Prostate gland (tissue), 2 donors: ENCODE measurements around the gene ZNF397. TPM values are rescaled to one million over a fixed set of nuclear protein-coding genes. Genes with fewer than 3 reads are reported as not detected.

Experiments
- DNase-seq: peaks from one replicate; pipeline ENCODE4 v3.0.0-alpha.2; 2019; ENCODE audit warnings: low spot score
- H3K27ac ChIP-seq, 2 donors: fragments of 200-600 bp; sonication (generic); 2 replicates each; pipeline ENCODE4 v1.5.1; 2017 to 2019
- H3K27me3 ChIP-seq: fragments of 200-600 bp; sonication (generic); replicated peaks from 2 replicates; pipeline ENCODE4 v1.5.1; 2019; ENCODE audit not compliant: insufficient read depth
- H3K36me3 ChIP-seq, 2 donors: fragments of 200-600 bp; sonication (generic); 1 replicate in 1 of 2; 2 replicates in 1 of 2; pipeline versions ENCODE4 v1.5.1 to v1.8.1; 2017 to 2019
- H3K4me1 ChIP-seq: fragments of 200-600 bp; sonication (generic); replicated peaks from 2 replicates; pipeline ENCODE4 v1.5.1; 2019
- H3K4me3 ChIP-seq, 2 donors: fragments of 200-600 bp; sonication (generic); 2 replicates each; pipeline ENCODE4 v1.5.1; 2017 to 2019
- H3K9me3 ChIP-seq: fragments of 200-600 bp; sonication (generic); 2 replicates; pipeline ENCODE4 v1.5.1; 2017
- CTCF ChIP-seq, 4 experiments: fragments of 200-600 bp in 2 of 4; fragments of 450-650 bp in 2 of 4; sonication (generic) in 2 of 4; IDR thresholded peaks; 1 replicate in 3 of 4; 2 replicates in 1 of 4; pipeline ENCODE4 v1.5.1; 2016 to 2019; ENCODE audit warnings: antibody characterized with exemption in 4 of 4, mild to moderate bottlenecking in 2 of 4, moderate library complexity in 2 of 4
- WGBS: methylation state at CpG from one replicate; pipeline ENCODE4 v1.1.5; 2018; 5-methylcytosine and 5-hydroxymethylcytosine counted together
- intact Hi-C: fragments of 100-400 bp; cut with DNase I; formaldehyde crosslinking; loops from one replicate; pipeline ENCODE4 v1.14.2; 2022
- total RNA-seq, 2 donors: library from RNA; depleted of rRNA; stranded (reverse); fragments of >200 nt; gene quantifications; one replicate each; pipeline ENCODE4 v1.1.0, GENCODE V29; 2016

Gene ZNF397
- total RNA-seq, 2 donors from 2014 or later: 32.9 TPM

GRCh38 chr18:35306588-35307250, 65.9 kb downstream of the ZNF397 start:
- TF ChIP-seq CTCF (IDR thresholded peaks at IDR 0.05): no peak
- no peak for DNase-seq
- intact Hi-C loops: no loop called here
- Histone ChIP-seq H3K27ac (no peak overlapping the region), H3K27me3 (no peaks in the 10 kb centered on the region), H3K9me3 (no peaks in the 10 kb centered on the region), H3K4me1 (no peaks in the 10 kb centered on the region), H3K36me3 (no peaks in the 10 kb centered on the region), H3K4me3 (no peak overlapping the region)
- WGBS: 97% methylated on average over 5 of the region's 5 CpGs

Other genes with a start within 250 kb of the ZNF397 start
- 10 to 100 TPM; 16.1 to 17.2 TPM for gene MAPRE2, start 199.6 kb upstream of the ZNF397 start, total RNA-seq
- gene ZSCAN30, start 49.2 kb downstream of the ZNF397 start, total RNA-seq: 10 to 100 TPM; 18.3 to 21.3 TPM
- 10 to 100 TPM; 39.4 to 53.4 TPM for gene ZNF24, start 103.4 kb downstream of the ZNF397 start, total RNA-seq
- 1 to 10 TPM; 1.6 to 3.9 TPM for gene ZNF396, start 136.3 kb downstream of the ZNF397 start, total RNA-seq